Skeletal muscle tissue (tissue), 4 donors: ENCODE measurements around the gene KCND2. TPM values are rescaled to one million over a fixed set of nuclear protein-coding genes. Genes with fewer than 3 reads are reported as not detected.
"Not testable (repeated sequence)": the region's sequence is repeated elsewhere in the genome, so short reads cannot be mapped to it uniquely, and the experiment has no call there.

Source experiments
- H3K27ac ChIP-seq: one replicate; pipeline ENCODE4 v1.7.0; 2013; ENCODE audit warnings: mild to moderate bottlenecking, low read depth, low read length, inconsistent platforms
- H3K27me3 ChIP-seq, 3 donors: one replicate each; pipeline ENCODE4 v1.7.0; 2013; ENCODE audit warnings: low read length in 3 of 3; ENCODE audit not compliant: control insufficient read depth in 3 of 3, insufficient read depth in 3 of 3
- H3K36me3 ChIP-seq, 3 donors: one replicate each; pipeline ENCODE4 v1.7.0; 2013; ENCODE audit warnings: low read length in 3 of 3; ENCODE audit not compliant: control insufficient read depth in 3 of 3, insufficient read depth in 3 of 3
- H3K4me1 ChIP-seq, 3 donors: one replicate each; pipeline ENCODE4 v1.7.0; 2013; ENCODE audit warnings: low read length in 3 of 3, mild to moderate bottlenecking in 3 of 3; ENCODE audit not compliant: control insufficient read depth in 3 of 3, insufficient read depth in 3 of 3
- H3K4me3 ChIP-seq, 3 donors: one replicate each; pipeline ENCODE4 v1.7.0; 2013; ENCODE audit warnings: low read length in 3 of 3
- H3K9ac ChIP-seq, 3 donors: one replicate each; pipeline ENCODE4 v1.7.0; 2013; ENCODE audit warnings: low read length in 3 of 3, mild to moderate bottlenecking in 3 of 3, moderate library complexity in 2 of 3, low read depth in 1 of 3
- H3K9me3 ChIP-seq, 3 donors: one replicate each; pipeline ENCODE4 v1.7.0; 2013; ENCODE audit warnings: low read length in 3 of 3; ENCODE audit not compliant: control insufficient read depth in 3 of 3
- total RNA-seq: library from RNA; depleted of rRNA; stranded (reverse); fragments of >200 nt; gene quantifications from one replicate; pipeline ENCODE4 v1.2.3, GENCODE V29; 2014
- donor health status: Osteomylitis.

The KCND2 gene
- total RNA-seq, 1 donor from 2014 or later, result 2.6 TPM

- no peak overlapping the region for H3K9ac ChIP-seq
- H3K4me1 ChIP-seq, result peaks cover 2 to 6% (median 3%) of the 10 kb centered on the region in 3 donors
- no peaks in the 10 kb centered on the region for H3K27me3 ChIP-seq
- H3K9me3 ChIP-seq, result no peaks in the 10 kb centered on the region
- H3K27ac ChIP-seq, result no peak overlapping the region
- H3K36me3 ChIP-seq, result no peaks in the 10 kb centered on the region
- H3K4me3 ChIP-seq, result no peak overlapping the region
These were observed 468.5 kb downstream of the KCND2 start for GRCh38 chr7:120741371-120742042.

- Histone ChIP-seq H3K36me3 (no peaks in the 10 kb centered on the region), H3K4me3 (peak overlapping the region in 1 of 3 donors; percentile 1), H3K9ac (no peak overlapping the region), H3K9me3 (no peaks in the 10 kb centered on the region), H3K4me1 (peaks cover 2 to 6% (median 3%) of the 10 kb centered on the region in 3 donors), H3K27me3 (no peaks in the 10 kb centered on the region), H3K27ac (no peak overlapping the region)
These were observed 469.4 kb downstream of the KCND2 start for GRCh38 chr7:120742372-120742771.

- Histone ChIP-seq H3K36me3 (no peaks in the 10 kb centered on the region), H3K4me1 (peaks cover 2 to 6% (median 3%) of the 10 kb centered on the region in 3 donors), H3K4me3 (no peak overlapping the region), H3K9ac (no peak overlapping the region), H3K27me3 (no peaks in the 10 kb centered on the region), H3K27ac (no peak overlapping the region), H3K9me3 (no peaks in the 10 kb centered on the region)
These were observed 470.2 kb downstream of the KCND2 start for GRCh38 chr7:120743128-120743527.

- Histone ChIP-seq H3K9me3 (no peaks in the 10 kb centered on the region), H3K9ac (no peak overlapping the region), H3K4me3 (no peak overlapping the region), H3K36me3 (no peaks in the 10 kb centered on the region), H3K27ac (no peak overlapping the region), H3K27me3 (no peaks in the 10 kb centered on the region), H3K4me1 (no peaks in the 10 kb centered on the region)
These were observed 487.1 kb downstream of the KCND2 start for GRCh38 chr7:120760050-120760449.

- no peaks in the 10 kb centered on the region for H3K9me3 ChIP-seq
- no peak overlapping the region for H3K4me3 ChIP-seq
- no peaks in the 10 kb centered on the region for H3K4me1 ChIP-seq
- no peaks in the 10 kb centered on the region for H3K27me3 ChIP-seq
- no peaks in the 10 kb centered on the region for H3K36me3 ChIP-seq
- no peak overlapping the region for H3K9ac ChIP-seq
- H3K27ac ChIP-seq, result no peak overlapping the region
These were observed 487.9 kb downstream of the KCND2 start for GRCh38 chr7:120760851-120761250.

- Histone ChIP-seq H3K4me1 (no peaks in the 10 kb centered on the region), H3K9me3 (no peaks in the 10 kb centered on the region), H3K4me3 (no peak overlapping the region), H3K36me3 (no peaks in the 10 kb centered on the region), H3K27ac (no peak overlapping the region), H3K9ac (no peak overlapping the region), H3K27me3 (no peaks in the 10 kb centered on the region)
These were observed 497.2 kb downstream of the KCND2 start for GRCh38 chr7:120770206-120770605.

GRCh38 chr7:120774481-120774880, 501.5 kb downstream of the KCND2 start:
- Histone ChIP-seq H3K4me1 (no peaks in the 10 kb centered on the region), H3K27ac (no peak overlapping the region), H3K9me3 (no peaks in the 10 kb centered on the region), H3K36me3 (no peaks in the 10 kb centered on the region), H3K27me3 (no peaks in the 10 kb centered on the region), H3K4me3 (no peak overlapping the region), H3K9ac (no peak overlapping the region)

- Histone ChIP-seq H3K9ac (no peak overlapping the region), H3K9me3 (no peaks in the 10 kb centered on the region), H3K27me3 (no peaks in the 10 kb centered on the region)
These were observed 502.8 kb downstream of the KCND2 start for GRCh38 chr7:120775755-120776154.

GRCh38 chr7:120779078-120779477, 506.1 kb downstream of the KCND2 start:
- H3K36me3 ChIP-seq, H3K27me3 ChIP-seq, H3K9me3 ChIP-seq, H3K4me3 ChIP-seq, H3K9ac ChIP-seq, H3K4me1 ChIP-seq, H3K27ac ChIP-seq: not testable (repeated sequence)

More at GRCh38 chr7:120775755-120776154, 502.8 kb downstream of the KCND2 start:
- no peaks in the 10 kb centered on the region for H3K36me3 ChIP-seq
- no peak overlapping the region for H3K27ac ChIP-seq
- no peaks in the 10 kb centered on the region for H3K4me1 ChIP-seq
- no peak overlapping the region for H3K4me3 ChIP-seq

- H3K36me3 ChIP-seq, H3K9ac ChIP-seq, H3K27ac ChIP-seq, H3K9me3 ChIP-seq, H3K4me3 ChIP-seq, H3K27me3 ChIP-seq, H3K4me1 ChIP-seq: not testable (repeated sequence)
These were observed 507.5 kb downstream of the KCND2 start for GRCh38 chr7:120780451-120780850.
